ENCODE results near the gene SHISA9. TPM values are rescaled to one million over a fixed set of nuclear protein-coding genes. Genes with fewer than 3 reads are reported as not detected.

SHISA9 gene
- total RNA-seq, 1 experiment from 2014 or later = not detected

DNA sequence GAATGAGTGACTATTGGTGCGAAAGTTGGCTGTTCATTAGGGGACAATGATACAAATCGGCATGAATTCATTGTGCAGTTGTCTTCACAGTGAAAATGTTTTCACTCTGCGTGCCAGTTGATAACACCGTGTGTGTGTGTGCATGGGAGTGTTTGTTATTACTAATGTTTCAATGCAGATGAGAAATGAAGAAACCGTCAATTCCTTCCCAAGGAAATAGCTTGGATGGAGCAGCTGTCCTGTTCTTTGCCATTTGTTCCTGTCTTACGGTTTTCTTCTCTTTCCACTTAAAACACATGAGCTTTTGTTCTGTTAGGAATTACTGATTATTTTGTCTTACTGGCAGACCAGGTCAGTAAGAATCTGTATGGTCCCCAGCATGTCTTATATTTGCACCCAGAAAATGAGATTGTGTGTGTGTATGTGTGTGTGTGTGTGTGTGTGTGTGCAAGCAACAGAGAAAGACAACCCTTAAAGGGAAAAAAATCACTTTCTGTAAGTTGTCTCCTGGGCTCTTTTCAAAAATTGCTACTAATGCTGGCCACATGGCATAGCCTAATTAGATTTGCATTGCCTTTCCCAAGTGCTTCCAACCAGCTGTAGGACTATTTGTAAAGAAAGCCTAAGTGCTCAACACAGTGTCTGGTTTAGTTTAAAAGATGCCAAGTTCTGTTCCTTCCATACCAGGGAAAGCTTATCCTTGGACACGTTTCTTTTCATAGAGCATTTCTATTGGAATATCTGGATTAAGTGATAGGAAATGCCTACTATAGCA lies 23.8 kb downstream of the SHISA9 start:
- BruUV-seq (replicated peaks) = no TSS peak
- H3K9ac ChIP-seq (ENCODE audit: low read length) = no peak overlapping the region
- H3K79me2 ChIP-seq (ENCODE audit: low read length) = no peaks in the 10 kb centered on the region
- no peaks in the 10 kb centered on the region for H4K20me1 ChIP-seq (ENCODE audit: low read length)
- TF ChIP-seq EZH2phosphoT487 (IDR thresholded peaks at IDR 0.05; ENCODE audit: borderline replicate concordance, low read length) = no peak
- TF ChIP-seq EZH2 (IDR thresholded peaks at IDR 0.05; ENCODE audit: low read length, unreplicated experiment) = no peak
- TF ChIP-seq, protein P1, sequence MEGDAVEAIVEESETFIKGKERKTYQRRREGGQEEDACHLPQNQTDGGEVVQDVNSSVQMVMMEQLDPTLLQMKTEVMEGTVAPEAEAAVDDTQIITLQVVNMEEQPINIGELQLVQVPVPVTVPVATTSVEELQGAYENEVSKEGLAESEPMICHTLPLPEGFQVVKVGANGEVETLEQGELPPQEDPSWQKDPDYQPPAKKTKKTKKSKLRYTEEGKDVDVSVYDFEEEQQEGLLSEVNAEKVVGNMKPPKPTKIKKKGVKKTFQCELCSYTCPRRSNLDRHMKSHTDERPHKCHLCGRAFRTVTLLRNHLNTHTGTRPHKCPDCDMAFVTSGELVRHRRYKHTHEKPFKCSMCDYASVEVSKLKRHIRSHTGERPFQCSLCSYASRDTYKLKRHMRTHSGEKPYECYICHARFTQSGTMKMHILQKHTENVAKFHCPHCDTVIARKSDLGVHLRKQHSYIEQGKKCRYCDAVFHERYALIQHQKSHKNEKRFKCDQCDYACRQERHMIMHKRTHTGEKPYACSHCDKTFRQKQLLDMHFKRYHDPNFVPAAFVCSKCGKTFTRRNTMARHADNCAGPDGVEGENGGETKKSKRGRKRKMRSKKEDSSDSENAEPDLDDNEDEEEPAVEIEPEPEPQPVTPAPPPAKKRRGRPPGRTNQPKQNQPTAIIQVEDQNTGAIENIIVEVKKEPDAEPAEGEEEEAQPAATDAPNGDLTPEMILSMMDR (conservative IDR thresholded peaks at IDR 0.05; ENCODE audit: low read depth, low read length) = no peak
- H3K27me3 ChIP-seq (ENCODE audit: low read length) = 0 out of 2 replicates have a peak, but pooled peaks cover 4% of the 10 kb centered on the region
- ATAC-seq (no peak), DNase-seq (no peak)
- ChIA-PET CTCF (no interaction called here), POLR2A (ENCODE audit: unreplicated experiment) (no interaction called here)
- H3K9me2 ChIP-seq (replicated peaks; ENCODE audit: low read length) = no peaks in the 10 kb centered on the region
- no peaks in the 10 kb centered on the region for H3K9me3 ChIP-seq (ENCODE audit: low read length)
- no peak overlapping the region for H3K4me3 ChIP-seq (ENCODE audit: low read length)
- no peaks in the 10 kb centered on the region for H3K36me3 ChIP-seq (ENCODE audit: low read depth, low read length)
- intact Hi-C loops (cut with micrococcal nuclease) = no loop called here
- H2AFZ ChIP-seq (ENCODE audit: low read length) = no peak overlapping the region
- H3K4me2 ChIP-seq (ENCODE audit: low read length) = no peak overlapping the region
- H3K27ac ChIP-seq (ENCODE audit: low read length) = no peak overlapping the region
- no peaks in the 10 kb centered on the region for H3K4me1 ChIP-seq (ENCODE audit: insufficient read depth, low read length)
- H3F3A ChIP-seq (ENCODE audit: low read length, unreplicated experiment) = no peaks in the 10 kb centered on the region

DNA sequence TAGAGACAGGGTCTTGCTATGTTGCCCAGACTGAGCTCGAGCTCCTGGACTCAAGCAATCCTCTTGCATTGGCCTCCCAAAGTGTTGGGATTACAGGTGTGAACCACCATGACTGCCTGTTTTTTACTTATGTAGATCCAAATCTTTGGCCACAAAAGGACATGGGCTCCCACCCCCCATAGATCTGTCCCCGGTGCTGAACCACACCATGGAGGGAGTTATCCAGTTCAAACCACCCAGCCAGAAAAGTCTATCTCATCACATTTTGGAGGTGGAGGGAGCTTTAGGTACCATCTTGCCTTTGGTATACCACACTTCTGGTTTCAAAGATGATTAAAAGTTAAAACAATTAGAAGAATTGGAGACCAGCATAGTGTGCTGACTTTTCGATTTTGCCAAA lies 26.2 kb downstream of the SHISA9 start:
- no peak for ATAC-seq
- ChIA-PET CTCF (no interaction called here), POLR2A (ENCODE audit: unreplicated experiment) (no interaction called here)
- no peaks in the 10 kb centered on the region for H3K27me3 ChIP-seq (ENCODE audit: low read length)
- H3K4me3 ChIP-seq (ENCODE audit: low read length) = no peak overlapping the region
- H2AFZ ChIP-seq (ENCODE audit: low read length) = no peak overlapping the region
- no TSS peak for BruUV-seq (replicated peaks)
- H3K9me3 ChIP-seq (ENCODE audit: low read length) = no peaks in the 10 kb centered on the region
- H3F3A ChIP-seq (ENCODE audit: low read length, unreplicated experiment) = no peaks in the 10 kb centered on the region
- H3K9me2 ChIP-seq (replicated peaks; ENCODE audit: low read length) = no peaks in the 10 kb centered on the region
- no peaks in the 10 kb centered on the region for H3K4me1 ChIP-seq (ENCODE audit: insufficient read depth, low read length)
- no peak overlapping the region for H3K9ac ChIP-seq (ENCODE audit: low read length)
- TF ChIP-seq EZH2 (IDR thresholded peaks at IDR 0.05; ENCODE audit: low read length, unreplicated experiment) (no peak), EZH2phosphoT487 (IDR thresholded peaks at IDR 0.05; ENCODE audit: borderline replicate concordance, low read length) (no peak)
- TF ChIP-seq, protein P1 (conservative IDR thresholded peaks at IDR 0.05; ENCODE audit: low read depth, low read length) = no peak
- H4K20me1 ChIP-seq (ENCODE audit: low read length) = no peaks in the 10 kb centered on the region
- H3K79me2 ChIP-seq (ENCODE audit: low read length) = no peaks in the 10 kb centered on the region
- H3K27ac ChIP-seq (ENCODE audit: low read length) = no peak overlapping the region
- no peaks in the 10 kb centered on the region for H3K36me3 ChIP-seq (ENCODE audit: low read depth, low read length)
- no peak overlapping the region for H3K4me2 ChIP-seq (ENCODE audit: low read length)
- intact Hi-C loops (cut with micrococcal nuclease) = no loop called here
- no peak for DNase-seq

DNA sequence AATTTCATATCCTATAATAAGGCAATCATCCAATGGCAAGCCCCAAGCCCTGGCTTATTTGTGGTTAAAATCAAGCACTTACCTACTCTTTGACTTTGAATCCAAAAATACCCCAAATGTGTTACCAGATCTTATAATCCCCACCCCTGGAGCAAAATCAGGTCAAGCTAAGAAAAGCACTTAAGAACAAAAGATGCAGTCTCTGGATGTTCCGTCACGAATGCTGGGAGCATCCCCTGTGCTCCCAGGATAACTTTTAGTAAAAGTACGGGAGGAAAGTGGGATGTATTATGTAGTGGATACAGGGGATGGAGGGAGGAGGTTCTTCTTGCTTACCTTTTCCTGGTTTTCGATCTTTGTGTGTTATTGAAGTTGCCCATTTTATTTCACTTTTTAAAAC lies 29.5 kb downstream of the SHISA9 start:
- CTCF ChIA-PET = no interaction called here
- no peak for DNase-seq
- Histone ChIP-seq H3K9me3 (ENCODE audit: low read length) (no peaks in the 10 kb centered on the region), H3K9me2 (replicated peaks; ENCODE audit: low read length) (no peaks in the 10 kb centered on the region), H3K4me1 (ENCODE audit: insufficient read depth, low read length) (no peaks in the 10 kb centered on the region), H3K4me2 (ENCODE audit: low read length) (no peak overlapping the region), H2AFZ (ENCODE audit: low read length) (no peak overlapping the region), H3K79me2 (ENCODE audit: low read length) (no peaks in the 10 kb centered on the region), H3K4me3 (ENCODE audit: low read length) (no peak overlapping the region), H3K27me3 (ENCODE audit: low read length) (no peaks in the 10 kb centered on the region), H3K9ac (ENCODE audit: low read length) (no peak overlapping the region), H3K36me3 (ENCODE audit: low read depth, low read length) (no peaks in the 10 kb centered on the region), H3F3A (ENCODE audit: low read length, unreplicated experiment) (no peaks in the 10 kb centered on the region), H3K27ac (ENCODE audit: low read length) (no peak overlapping the region), H4K20me1 (ENCODE audit: low read length) (no peaks in the 10 kb centered on the region)
- POLR2A ChIA-PET (ENCODE audit: unreplicated experiment) = no interaction called here
- no TSS peak for BruUV-seq (replicated peaks)
- no peak for ATAC-seq
- TF ChIP-seq EZH2phosphoT487 (IDR thresholded peaks at IDR 0.05; ENCODE audit: borderline replicate concordance, low read length) (no peak), EZH2 (IDR thresholded peaks at IDR 0.05; ENCODE audit: low read length, unreplicated experiment) (no peak)
- TF ChIP-seq, protein P1 (conservative IDR thresholded peaks at IDR 0.05; ENCODE audit: low read depth, low read length) = no peak
- intact Hi-C loops (cut with micrococcal nuclease) = no loop called here
